Activated T-helper 1 cell treated with anti-CD3 and anti-CD28 coated beads, Interleukin-2, amount 50 U/mL, for 16 hours (primary cell): ENCODE data around the gene KIAA0930.
A peak's percentile ranks its signal among the peaks of the same experiment; 100 is the strongest.
"Not testable (repeated sequence)": the region's sequence is repeated elsewhere in the genome, so short reads cannot be mapped to it uniquely, and the experiment has no call there.

Experiments used
- DNase-seq, 2 donors: peaks; one replicate each; pipeline ENCODE4 v3.0.0-alpha.2; 2020; ENCODE audit warnings: low read depth in 1 of 2, low spot score in 1 of 2

KIAA0930 gene

DNA sequence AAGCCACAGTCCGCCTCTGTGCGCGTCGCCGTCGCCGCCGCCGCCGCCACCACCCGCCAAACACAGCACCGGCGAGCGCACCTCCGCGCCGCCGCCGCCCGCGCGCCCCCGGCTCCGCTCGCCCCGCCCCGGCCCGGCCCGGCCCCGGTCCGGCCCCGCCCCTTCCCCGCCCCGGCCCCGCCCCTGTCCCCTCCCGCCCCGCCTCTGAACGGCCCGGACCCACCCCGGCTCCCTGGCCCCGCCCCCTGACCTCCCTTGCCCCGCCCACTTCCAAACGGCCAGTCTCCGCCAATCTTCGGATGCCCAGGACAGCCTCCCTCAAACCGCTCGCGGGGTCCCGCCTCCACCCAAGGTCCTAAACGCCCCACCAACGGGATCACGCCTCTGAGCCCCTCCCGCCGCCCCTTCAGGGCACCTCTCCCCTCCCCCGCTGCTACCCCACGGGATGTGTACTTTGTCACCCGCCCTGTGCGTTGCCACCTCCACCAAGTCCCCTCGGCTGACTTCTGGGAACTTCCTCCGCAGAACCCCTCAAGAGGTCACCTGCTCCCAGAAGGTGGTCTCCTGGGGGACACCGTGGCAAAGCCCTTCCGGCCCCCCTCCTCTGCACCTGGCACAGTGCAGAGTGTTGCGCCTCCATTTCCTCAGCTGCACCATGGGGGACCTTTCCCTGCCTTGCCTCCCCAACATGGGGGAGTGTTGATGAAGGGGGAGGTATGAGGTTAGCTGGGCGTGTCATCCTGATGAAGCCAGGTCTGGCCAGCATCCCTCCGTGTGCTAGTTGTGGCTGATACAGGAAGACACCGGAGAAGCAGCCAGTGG, at the start of gene KIAA0930:
KIAA0930 (minus strand) TSS at position 85 of the 822 bp plus-strand sequence. CDS start 191 bp downstream, outside the sequence.
- DNase-seq = peak; percentile 72 to 76

DNA sequence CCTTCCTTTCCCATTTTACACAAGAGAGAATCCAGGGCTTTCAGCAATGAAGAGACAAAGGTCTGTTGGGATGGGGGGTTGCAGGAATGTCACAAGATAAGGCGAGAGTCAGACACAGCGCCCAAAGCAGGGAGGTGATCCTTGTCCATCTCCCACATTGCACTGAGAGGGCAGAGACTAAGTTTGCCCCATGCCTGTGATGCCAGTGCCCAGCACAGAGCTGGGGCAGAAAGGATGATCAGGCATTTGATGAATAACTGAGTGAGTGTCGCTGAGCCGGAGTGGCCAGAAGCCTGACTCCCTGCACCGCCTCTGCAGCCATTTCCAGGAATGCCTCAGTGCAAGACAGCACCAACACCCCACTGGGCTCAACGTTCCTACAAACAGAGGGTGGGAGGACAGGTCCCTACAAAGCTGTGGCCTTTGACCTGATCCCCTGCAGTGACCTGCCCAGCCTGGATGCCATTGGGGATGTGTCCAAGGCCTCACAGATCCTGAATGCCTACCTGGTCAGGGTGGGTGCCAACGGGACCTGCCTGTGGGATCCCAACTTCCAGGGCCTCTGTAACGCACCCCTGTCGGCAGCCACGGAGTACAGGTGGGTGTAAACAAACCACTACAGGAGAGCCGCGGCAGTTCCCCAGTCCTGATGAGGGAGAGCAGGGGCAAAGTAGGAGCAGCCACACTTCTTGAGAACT, 46.3 kb upstream of the KIAA0930 start:
- DNase-seq = no peak

DNA sequence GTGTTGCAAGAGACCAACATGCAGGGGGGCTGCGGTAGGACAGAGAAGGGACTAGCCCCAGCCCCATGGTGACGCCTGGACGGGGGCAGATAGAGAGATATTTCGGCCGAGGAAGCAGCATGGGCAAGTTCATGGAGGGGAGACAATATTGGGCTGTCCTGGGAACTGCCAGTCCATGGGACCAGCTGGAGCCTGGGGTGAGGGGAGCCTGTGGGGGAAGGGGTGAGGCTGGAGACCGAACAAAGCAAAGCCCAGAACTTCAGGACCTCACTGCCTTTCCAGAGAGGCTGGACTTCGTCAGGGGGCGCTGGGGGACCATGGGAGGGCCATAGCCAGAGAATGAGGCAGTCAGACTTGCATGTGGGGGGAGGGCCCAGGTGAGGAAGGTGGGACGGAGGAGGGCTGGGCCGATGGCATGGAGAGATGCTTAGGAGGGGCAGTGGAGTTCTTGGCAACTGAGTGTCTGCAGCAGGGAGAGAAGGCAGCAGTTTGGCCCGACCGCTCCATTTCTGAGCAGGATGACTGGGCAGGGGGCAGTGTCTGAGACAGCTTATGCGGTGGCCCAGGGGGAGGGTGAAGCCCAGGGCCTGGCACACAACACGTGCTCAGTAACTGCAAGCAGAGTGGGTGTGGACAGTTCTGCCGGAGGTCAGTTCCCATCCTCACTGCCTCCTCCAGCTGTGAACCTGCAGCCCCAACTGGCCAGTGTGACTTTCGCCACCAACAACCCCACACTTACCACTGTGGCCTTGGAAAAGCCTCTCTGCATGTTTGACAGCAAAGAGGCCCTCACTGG, 44.8 kb upstream of the KIAA0930 start:
- no peak for DNase-seq

DNA sequence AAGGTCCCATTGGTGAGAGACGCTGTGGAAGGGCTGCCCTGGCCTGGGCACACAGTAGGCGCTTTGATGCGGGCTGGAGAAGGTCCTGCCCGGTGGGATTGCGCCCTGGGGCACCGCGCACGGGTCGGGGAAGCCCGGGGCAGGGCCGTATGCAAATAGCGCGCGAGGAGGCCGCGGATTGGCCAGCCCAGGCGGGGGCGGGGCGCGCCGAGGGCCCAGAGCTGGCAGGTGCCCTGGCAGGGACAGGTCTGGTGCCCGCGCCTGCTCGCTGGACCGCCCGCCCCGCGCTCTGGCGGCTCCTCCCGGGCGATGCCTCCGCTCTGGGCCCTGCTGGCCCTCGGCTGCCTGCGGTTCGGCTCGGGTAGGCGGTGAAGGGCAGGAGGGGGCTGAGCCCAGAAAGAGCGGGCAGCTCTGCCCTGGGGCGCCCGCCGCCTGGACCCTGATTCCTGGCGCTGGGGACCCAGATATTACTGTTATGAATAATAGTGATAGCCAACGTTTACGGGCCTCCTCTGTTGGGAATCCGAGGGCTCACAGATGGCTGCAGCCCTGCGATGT, 44.1 kb upstream of the KIAA0930 start, which contains the start of gene UPK3A:
UPK3A (plus strand) TSS at position 245 of the 558 bp plus-strand sequence; CDS start at position 310, 65 bp downstream.
- peak in 1 of 2 donors; percentile 49 for DNase-seq

DNA sequence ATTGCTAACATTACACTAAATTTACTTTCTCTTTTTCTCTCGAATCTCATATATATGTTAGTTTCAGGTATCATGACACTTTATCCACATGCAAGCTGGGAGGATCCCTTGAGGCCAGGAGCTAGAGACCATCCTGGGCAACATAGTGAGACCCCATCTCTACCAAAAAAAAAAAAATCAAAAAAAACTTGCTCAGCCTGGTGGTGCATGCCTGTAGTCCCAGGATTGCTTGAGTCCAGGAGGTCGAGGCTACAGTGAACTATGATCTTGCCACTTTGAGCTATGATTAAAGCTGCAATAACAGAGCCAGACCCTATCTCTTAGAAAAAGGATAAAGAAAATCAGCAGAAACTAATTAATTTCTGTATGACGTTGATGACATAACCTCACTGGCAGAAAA, 40.3 kb upstream of the KIAA0930 start:
- DNase-seq = no peak

DNA sequence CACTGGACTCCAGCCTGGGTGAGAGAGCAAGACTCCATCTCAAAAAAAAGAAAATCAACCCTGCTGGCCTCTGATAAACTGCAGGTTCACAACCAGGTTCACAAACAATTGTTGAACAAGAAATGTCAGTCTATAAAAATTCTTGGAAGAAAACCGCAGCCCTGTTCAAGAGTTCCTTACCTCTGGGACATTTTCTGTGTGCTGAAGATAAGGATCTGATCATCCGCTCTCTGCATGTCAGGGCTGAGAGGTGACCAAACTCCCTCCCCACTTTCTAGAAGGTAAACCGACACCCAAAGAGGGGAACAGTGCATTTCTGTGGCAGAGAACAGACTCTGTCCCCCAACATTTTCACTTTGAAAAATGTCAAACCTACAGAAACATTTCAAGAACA, 39.9 kb upstream of the KIAA0930 start:
- DNase-seq = no peak

DNA sequence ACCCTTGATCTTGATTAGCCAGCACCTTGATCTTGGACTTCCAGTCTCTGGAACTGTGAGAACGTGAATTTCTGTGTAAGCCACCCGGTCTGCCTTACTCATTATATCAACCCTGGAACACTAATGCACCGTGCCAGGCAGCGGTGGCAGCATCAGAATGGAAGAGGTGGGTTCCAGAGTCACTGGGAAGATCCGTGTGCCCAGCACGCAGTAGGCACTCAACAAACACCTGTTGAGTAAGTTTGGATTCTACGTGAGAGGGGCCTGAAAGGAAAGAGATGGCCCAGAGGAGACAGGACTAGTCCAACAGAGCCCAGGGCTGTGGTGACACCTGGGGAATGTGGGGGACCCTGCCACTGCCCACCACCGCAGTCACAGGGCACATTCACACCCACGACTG, 37.4 kb upstream of the KIAA0930 start:
- no peak for DNase-seq

DNA sequence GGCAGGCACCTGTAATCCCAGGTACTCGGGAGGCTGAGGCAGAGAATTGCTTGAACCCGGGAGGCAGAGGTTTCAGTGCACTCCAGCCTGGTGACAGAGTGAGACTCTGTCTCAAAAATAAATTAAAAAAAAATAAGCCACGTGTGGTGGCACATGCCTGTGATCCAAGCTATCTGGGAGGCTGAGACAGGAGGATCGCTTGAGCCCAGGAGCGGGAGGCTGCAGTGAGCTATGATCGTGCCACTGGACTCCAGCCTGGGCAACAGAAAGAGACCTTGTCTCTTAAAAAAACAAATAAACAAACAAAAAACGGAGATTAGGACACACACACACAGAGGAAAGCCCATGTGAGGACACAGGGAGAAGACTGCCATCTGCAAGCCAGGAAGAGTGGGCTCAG, 37.0 kb upstream of the KIAA0930 start:
- not testable (repeated sequence) for DNase-seq

DNA sequence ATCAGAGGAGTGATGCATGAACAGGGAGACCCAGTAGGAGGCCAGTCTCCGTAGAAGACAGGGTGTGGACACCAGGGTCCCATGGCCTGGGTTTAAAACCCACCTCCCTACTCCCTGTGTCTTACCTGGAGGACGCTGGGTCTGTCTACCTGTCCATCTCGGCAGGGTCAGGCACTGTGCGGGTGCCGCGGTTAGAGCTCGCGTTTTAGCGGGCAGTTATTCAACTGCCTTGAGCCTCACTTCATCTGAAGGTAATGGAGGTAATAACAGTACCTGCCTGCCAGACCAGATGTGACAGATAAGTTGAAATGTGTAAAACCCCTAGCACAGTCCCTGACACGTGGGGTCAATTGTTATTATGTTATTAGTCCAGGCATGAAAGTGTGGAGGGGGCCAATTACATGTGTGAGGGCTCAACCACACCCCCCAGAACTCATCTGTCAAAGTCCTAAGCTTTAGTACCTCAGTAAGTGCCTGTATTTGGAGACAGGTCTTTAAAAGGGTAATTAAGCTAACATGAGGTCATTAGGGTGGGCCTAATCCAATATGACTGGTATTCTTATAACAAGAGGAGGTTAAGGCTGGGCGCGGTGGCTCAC, 35.9 kb upstream of the KIAA0930 start:
- DNase-seq = no peak

DNA sequence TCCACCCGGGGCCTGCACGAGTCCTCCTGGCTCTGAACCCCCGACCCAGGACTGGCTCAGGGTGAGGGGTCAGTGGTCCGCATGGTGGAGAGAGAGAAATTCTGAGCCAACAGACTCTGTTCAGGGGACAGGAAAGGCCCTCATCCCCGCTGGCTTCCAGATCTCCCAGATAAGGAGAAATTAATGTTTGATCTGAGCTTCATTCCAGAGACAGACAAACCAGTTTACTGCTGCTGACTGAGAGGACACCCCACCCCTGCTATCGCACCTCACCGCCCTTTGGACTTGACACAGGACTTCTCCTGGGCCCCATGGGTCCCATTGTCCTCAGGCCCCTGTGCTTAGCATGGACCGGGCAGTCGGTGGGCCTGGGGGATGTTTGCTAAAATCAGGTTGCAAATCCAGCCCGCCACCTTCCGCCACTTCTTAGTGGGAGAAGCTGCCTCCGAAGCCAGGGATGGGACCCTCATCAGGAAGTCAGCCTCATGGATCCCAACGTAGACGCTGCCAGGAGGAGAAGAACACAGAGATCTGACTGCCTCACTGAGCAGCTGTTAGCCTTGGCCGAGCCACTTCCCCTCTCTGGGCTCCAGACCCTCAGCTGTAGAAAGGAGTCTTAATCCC, 32.9 kb upstream of the KIAA0930 start:
- DNase-seq = no peak

DNA sequence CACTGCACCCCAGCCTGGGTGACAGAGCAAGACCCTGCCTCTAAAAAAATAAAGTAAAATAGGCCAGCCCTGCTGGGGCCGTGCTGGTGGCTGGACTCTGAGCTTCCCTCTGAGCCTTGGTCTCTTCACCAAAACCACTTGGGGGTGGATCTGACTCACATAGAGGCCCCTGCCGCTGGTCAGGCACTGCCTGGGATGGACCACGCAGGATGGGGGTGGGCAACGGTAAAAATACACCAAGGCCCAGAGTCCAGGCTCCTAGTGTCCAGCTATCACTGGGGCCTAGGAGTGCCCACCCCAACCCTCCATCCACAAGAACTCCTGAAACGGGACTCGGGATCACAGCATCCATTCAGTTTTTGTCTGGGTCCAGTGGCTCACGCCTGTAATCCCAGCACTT, 31.8 kb upstream of the KIAA0930 start:
- no peak for DNase-seq

DNA sequence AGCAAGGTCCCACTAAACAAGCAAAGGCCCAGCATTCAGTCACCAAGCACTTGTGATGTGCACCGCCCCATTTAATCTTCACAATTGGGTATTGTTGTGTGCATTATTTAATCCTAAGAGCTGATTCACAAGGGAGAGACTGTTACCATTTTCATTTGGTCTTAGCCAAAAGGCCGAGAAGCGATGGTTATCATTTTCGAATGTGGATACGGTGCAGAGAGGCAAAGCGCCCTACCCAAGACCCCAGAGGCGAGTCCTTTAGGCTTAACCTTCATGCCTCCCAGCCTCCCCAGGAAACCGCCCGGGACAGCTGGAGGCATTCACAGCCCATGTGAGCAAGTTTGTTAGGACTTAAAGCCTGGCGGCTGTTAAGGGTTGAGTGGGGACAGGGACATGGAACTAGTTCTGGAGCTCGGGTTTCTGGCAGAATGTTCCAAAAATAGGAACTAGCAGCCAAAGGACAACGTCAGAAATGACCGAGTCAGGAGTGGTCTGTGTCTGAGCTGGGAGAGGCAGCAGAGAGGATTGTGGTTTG, 31.0 kb upstream of the KIAA0930 start:
- DNase-seq = no peak

DNA sequence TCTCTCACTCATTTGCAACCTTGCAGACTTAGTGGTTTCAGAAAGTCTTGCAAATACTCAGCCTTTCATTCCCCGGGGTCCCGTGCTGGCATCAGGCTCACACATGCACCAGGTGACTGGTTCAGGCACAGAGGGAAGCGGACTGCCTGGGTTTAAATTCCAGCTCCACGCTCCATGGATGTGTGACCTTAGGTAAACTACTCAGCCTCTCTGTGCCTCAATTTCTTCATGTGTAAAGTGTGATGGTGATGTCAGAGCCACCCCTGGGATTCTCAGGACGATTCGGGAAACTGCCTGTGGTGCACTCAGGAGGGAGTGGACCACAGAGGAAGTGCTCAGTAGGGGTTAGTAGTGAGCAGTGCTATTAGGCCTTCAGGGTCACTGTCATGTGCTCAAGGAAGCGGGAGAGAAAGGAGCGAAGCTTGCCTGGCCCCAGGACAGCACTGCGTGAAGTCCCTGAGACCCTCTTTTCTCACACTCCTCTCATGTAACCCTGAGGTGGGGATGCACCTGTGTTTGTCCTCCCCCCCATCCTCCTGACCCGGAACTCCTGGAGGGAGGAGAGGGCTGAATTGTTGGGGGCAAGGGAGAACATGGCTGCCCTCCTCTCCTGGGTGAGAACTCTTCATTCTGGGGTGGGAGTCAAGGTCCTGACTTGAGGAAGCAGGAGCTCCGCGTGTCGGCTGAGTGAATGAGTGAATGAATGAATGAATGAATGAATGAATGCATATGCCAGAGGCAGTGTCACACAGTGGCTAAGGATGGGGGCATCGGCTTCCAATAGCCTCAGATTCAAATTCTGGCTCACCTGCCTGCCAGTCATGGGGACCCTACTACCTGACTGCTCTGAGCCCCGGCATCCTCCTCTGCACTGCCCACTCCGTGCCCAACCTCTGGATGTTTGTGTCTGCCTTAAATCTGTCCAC, 29.7 kb upstream of the KIAA0930 start:
- no peak for DNase-seq

DNA sequence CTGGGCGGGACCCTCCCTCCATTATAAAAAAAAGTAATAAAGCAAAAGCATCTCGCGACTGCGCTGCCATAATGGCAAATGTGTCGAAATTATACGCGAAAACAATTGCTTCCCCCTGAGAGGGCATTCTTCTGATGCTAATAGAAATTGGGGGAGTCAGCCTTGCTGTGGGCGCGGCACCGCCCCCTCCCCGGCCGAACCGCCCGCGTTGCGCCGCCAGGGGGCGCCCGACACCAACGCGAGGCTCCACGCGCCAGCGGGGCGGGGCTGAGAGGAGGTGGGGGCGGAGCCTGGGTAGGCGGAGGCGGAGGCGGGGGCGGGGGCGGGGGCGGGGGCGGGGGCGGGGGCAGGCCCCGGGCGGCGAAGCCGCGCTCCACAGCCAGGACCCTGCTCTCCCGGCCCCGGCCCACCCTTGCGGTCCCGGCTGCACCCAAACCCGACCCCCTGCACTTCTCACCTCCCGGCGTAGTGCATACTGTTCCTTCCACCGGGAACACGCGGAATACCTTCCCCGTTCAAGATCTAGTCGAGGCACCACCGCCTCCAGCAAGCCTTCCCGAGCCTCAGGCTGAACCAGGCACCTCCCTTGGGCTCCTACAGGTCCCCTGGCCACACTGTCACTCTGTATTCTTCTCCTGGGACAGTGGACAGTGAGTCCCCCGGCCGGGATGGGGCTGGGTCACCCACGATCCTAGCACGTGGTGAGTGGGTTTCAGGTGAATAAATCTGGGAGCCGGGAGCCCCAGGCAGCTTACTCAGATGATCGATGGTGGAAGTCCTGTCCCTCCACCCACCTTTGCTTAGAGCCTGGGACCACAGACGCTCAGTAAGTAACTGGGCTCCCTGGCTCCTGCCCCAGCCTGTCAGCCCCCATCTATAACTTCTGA, 28.5 kb upstream of the KIAA0930 start:
- peak; percentile 87 to 91 for DNase-seq

DNA sequence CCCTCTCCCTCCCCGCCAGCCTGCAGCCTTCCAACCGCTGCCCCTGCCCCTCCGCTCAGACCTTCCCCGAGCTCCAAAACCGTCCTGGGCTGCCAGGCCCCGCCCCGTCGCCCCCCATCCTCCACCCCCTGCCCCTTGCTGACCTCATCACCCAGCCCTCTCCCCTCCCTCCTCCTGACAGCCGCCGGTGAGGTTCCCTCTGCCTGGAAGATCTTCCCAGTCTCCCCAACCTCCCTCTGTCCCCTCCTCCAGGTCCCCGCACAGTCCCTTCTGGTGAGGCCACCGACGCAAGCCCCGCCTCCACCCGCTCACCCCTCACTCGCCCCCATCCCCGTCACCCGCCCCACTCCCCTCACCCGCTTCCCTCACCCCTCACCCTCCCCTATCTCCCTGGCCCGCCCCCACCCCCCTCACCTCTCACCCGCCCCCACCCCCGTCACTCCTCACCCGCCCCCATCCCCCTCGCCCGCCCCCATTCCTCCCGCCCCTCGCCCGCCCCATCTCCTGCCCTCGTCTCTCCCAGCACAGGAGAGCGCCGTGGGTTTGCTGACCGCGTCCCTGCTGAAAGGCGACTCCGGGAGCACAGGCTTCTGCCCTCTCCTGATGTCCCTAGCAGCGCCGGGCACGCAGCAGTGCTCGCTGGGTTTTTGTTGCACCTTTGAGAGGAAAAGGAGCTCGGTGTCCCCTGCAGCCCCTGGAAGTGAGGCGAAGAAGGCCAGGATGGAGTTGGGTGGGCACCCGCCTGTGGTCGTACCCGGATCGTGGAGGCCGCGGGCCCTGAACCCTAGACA, 27.7 kb upstream of the KIAA0930 start:
- no peak for DNase-seq

DNA sequence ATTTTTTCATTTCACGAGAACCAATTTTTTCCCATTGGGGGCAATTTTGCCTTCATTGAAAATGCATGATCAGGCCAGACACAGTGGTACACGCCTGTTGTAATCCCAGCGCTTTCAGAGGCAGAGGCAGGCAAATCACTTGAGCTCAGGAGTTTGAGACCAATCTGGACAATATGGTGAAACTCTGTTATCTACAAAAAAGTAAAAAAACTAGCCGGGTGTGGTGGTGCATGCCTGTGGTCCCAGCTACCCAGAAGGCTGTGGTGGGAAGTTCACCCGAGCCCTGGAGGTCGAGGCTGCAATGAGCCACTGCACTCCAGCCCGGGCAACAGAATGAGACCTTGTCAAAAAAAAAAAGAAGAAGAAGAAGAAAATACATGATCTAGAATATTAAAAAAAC, 24.8 kb upstream of the KIAA0930 start:
- DNase-seq = no peak
